OCI-LY7 (cell line): ENCODE results near the gene SLC7A11. TPM values are rescaled to one million over a fixed set of nuclear protein-coding genes. Genes with fewer than 3 reads are reported as not detected.

Experiments used
- BruUV-seq: library from RNA; stranded (reverse); fragments of 400-500 nt; replicated peaks from 2 replicates; lab custom pipeline; 2021; lab: Mats Ljungman, UMichigan
- CTCF ChIA-PET: fragments of 300-600 bp; sonication (Branson Sonifier 250); formaldehyde crosslinking; loops from one replicate; lab custom pipeline; 2022; ENCODE audit warnings: antibody characterized with exemption; ENCODE audit not compliant: unreplicated experiment; lab: Charles Lee
- POLR2A ChIA-PET: fragments of 300-600 bp; sonication (Branson Sonifier 250); formaldehyde crosslinking; loops from one replicate; lab custom pipeline; 2022; ENCODE audit warnings: antibody characterized with exemption; lab: Charles Lee
- DNase-seq: peaks from one replicate; pipeline ENCODE4 v3.0.0-alpha.2; 2015; ENCODE audit warnings: low spot score
- H2AFZ ChIP-seq: fragments of 200-600 bp; sonication (generic), shearing (Covaris generic); 2 replicates; pipeline ENCODE4 v1.6.1; 2014; ENCODE audit warnings: mild to moderate bottlenecking, antibody characterized with exemption, low read length, moderate library complexity
- H3K27ac ChIP-seq: fragments of 200-600 bp; sonication (generic); 2 replicates; pipeline ENCODE4 v1.5.1; 2014; ENCODE audit warnings: mixed run types, low read depth, mild to moderate bottlenecking, moderate library complexity, low read length, inconsistent platforms; ENCODE audit not compliant: poor library complexity, severe bottlenecking
- H3K36me3 ChIP-seq: fragments of 200-600 bp; sonication (generic); 2 replicates; pipeline ENCODE4 v1.6.1; 2014; ENCODE audit warnings: mild to moderate bottlenecking, antibody characterized with exemption, low read length, moderate library complexity, mixed read lengths; ENCODE audit not compliant: insufficient read depth
- H3K4me1 ChIP-seq: fragments of 200-600 bp; sonication (generic); 2 replicates; pipeline ENCODE4 v1.5.1; 2014; ENCODE audit warnings: mild to moderate bottlenecking, low read length; ENCODE audit not compliant: insufficient read depth, poor library complexity, severe bottlenecking
- H3K4me2 ChIP-seq: fragments of 200-600 bp; sonication (generic); 2 replicates; pipeline ENCODE4 v1.6.1; 2014; ENCODE audit warnings: mild to moderate bottlenecking, low read length
- H3K4me3 ChIP-seq: fragments of 200-600 bp; sonication (generic); 2 replicates; pipeline ENCODE4 v1.5.1; 2014; ENCODE audit warnings: mild to moderate bottlenecking, low read depth, low read length; ENCODE audit not compliant: poor library complexity, severe bottlenecking
- H3K79me2 ChIP-seq: fragments of 200-600 bp; sonication (generic); 2 replicates; pipeline ENCODE4 v1.6.1; 2016; ENCODE audit warnings: low read depth, mild to moderate bottlenecking, low read length, moderate library complexity, mixed read lengths; ENCODE audit not compliant: insufficient read depth
- H3K9me2 ChIP-seq: fragments of 200-600 bp; sonication (generic); 2 replicates; pipeline ENCODE4 v1.6.1; 2016; ENCODE audit warnings: mild to moderate bottlenecking, low read length, mixed read lengths; ENCODE audit not compliant: insufficient read depth
- H3K9me3 ChIP-seq: fragments of 200-600 bp; sonication (generic); 2 replicates; pipeline ENCODE4 v1.6.1; 2014; ENCODE audit warnings: mild to moderate bottlenecking, mixed run types, low read length, mixed read lengths
- H4K20me1 ChIP-seq: fragments of 200-600 bp; sonication (generic); 2 replicates; pipeline ENCODE4 v1.6.1; 2014; ENCODE audit warnings: mild to moderate bottlenecking, antibody characterized with exemption, low read length, moderate library complexity, mixed read lengths; ENCODE audit not compliant: insufficient read depth
- EZH2phosphoT487 ChIP-seq: fragments of 200-600 bp; sonication (generic); IDR thresholded peaks from 2 replicates; pipeline ENCODE4 v1.6.1; 2018; ENCODE audit warnings: low read depth, borderline replicate concordance, mild to moderate bottlenecking, mixed run types, antibody characterized with exemption, low read length, moderate library complexity, mixed read lengths
- intact Hi-C: fragments of 100-400 bp; cut with micrococcal nuclease; formaldehyde crosslinking; loops from one replicate; pipeline ENCODE4 v1.10.0; 2022; ENCODE audit not compliant: unreplicated experiment
- total RNA-seq, 2 experiments: library from RNA; depleted of rRNA in 1 of 2; stranded (reverse); fragments of >200 nt in 1 of 2; shearing (Covaris generic) in 1 of 2; gene quantifications; 2 replicates each; pipeline ENCODE4 v1.2.3, GENCODE V29; 2014 to 2022
- TF ChIP-seq, protein P1 (sequence below): fragments of 200-600 bp; sonication (generic); conservative IDR thresholded peaks from 2 replicates; pipeline ENCODE4 v1.5.1; 2014; ENCODE audit warnings: mild to moderate bottlenecking, antibody characterized with exemption, low read length, moderate library complexity, mixed read lengths

Gene SLC7A11
- total RNA-seq, 2 experiments from 2014 or later = 5.7 to 16.7 TPM

- H3K4me3 ChIP-seq = no peak overlapping the region
- intact Hi-C loops = no loop called here
- H3K79me2 ChIP-seq = no peaks in the 10 kb centered on the region
Measured at GRCh38 chr4:138140879-138141278, 101.3 kb downstream of the SLC7A11 start.

GRCh38 chr4:138138774-138139173 is 103.4 kb downstream of the SLC7A11 start:
- no peak for DNase-seq
- Histone ChIP-seq H4K20me1 (no peaks in the 10 kb centered on the region), H3K9me3 (no peaks in the 10 kb centered on the region), H3K4me1 (no peaks in the 10 kb centered on the region), H3K4me3 (no peak overlapping the region), H3K79me2 (no peaks in the 10 kb centered on the region), H3K9me2 (no peaks in the 10 kb centered on the region), H2AFZ (no peak overlapping the region), H3K4me2 (no peak overlapping the region), H3K36me3 (no peaks in the 10 kb centered on the region), H3K27ac (no peak overlapping the region)
- no TSS peak for BruUV-seq
- ChIA-PET POLR2A (interaction anchor here (0.8 to 1.4 kb wide), 3 partner anchors 13 to 39 kb away, joined by 3 to 4 read pairs (median 3); no protein-coding TSS in a partner anchor), CTCF (no interaction called here)
- TF ChIP-seq, protein P1, sequence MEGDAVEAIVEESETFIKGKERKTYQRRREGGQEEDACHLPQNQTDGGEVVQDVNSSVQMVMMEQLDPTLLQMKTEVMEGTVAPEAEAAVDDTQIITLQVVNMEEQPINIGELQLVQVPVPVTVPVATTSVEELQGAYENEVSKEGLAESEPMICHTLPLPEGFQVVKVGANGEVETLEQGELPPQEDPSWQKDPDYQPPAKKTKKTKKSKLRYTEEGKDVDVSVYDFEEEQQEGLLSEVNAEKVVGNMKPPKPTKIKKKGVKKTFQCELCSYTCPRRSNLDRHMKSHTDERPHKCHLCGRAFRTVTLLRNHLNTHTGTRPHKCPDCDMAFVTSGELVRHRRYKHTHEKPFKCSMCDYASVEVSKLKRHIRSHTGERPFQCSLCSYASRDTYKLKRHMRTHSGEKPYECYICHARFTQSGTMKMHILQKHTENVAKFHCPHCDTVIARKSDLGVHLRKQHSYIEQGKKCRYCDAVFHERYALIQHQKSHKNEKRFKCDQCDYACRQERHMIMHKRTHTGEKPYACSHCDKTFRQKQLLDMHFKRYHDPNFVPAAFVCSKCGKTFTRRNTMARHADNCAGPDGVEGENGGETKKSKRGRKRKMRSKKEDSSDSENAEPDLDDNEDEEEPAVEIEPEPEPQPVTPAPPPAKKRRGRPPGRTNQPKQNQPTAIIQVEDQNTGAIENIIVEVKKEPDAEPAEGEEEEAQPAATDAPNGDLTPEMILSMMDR = no peak
- no peak for TF ChIP-seq EZH2phosphoT487
- intact Hi-C loops = no loop called here

More at GRCh38 chr4:138140879-138141278, 101.3 kb downstream of the SLC7A11 start:
- ChIA-PET CTCF (no interaction called here), POLR2A (no interaction called here)
- Histone ChIP-seq H3K27ac (no peak overlapping the region), H4K20me1 (no peaks in the 10 kb centered on the region), H3K9me3 (no peaks in the 10 kb centered on the region), H3K4me2 (no peak overlapping the region), H3K4me1 (no peaks in the 10 kb centered on the region), H2AFZ (no peak overlapping the region), H3K9me2 (no peaks in the 10 kb centered on the region), H3K36me3 (no peaks in the 10 kb centered on the region)
- no TSS peak for BruUV-seq
- no peak for TF ChIP-seq EZH2phosphoT487
- DNase-seq = no peak

- no peak overlapping the region for H2AFZ ChIP-seq
- H4K20me1 ChIP-seq = no peaks in the 10 kb centered on the region
- CTCF ChIA-PET = no interaction called here
- no peaks in the 10 kb centered on the region for H3K36me3 ChIP-seq
- no peak overlapping the region for H3K4me3 ChIP-seq
- DNase-seq = no peak
- TF ChIP-seq, protein P1 = no peak
- TF ChIP-seq EZH2phosphoT487 = no peak
- H3K9me2 ChIP-seq = no peaks in the 10 kb centered on the region
- no peak overlapping the region for H3K4me2 ChIP-seq
- H3K27ac ChIP-seq = no peak overlapping the region
- POLR2A ChIA-PET = interaction anchor here (0.6 to 1.0 kb wide), 2 partner anchors 9 to 137 kb away, joined by 3 read pairs; no protein-coding TSS in a partner anchor
- intact Hi-C loops = no loop called here
- no peaks in the 10 kb centered on the region for H3K79me2 ChIP-seq
- BruUV-seq = no TSS peak
- 0 out of 2 replicates have a peak, but pooled peaks cover 6% of the 10 kb centered on the region for H3K9me3 ChIP-seq
- H3K4me1 ChIP-seq = no peaks in the 10 kb centered on the region
Measured at GRCh38 chr4:138135610-138136009, 106.5 kb downstream of the SLC7A11 start.
